ENCODE measurements around the gene ERICH2. TPM values are rescaled to one million over a fixed set of nuclear protein-coding genes. Genes with fewer than 3 reads are reported as not detected.

Gene ERICH2
- polyA plus RNA-seq, 3 donors = not detected

- H3K27ac ChIP-seq (ENCODE audit: low read depth in 1 of 2, low read length in 2 of 2) = no peak overlapping the region
- TF ChIP-seq CTCF (IDR thresholded peaks at IDR 0.05) = no peak
- Mint-ChIP-seq H3K4me1 (no peaks in the 10 kb centered on the region), H3K9me3 (no peaks in the 10 kb centered on the region), H3K4me3 (no peak overlapping the region), H3K27ac (no peak overlapping the region), H3K36me3 (no peaks in the 10 kb centered on the region), H3K27me3 (ENCODE audit: low read depth in 3 of 3) (peaks cover 23 to 54% (median 25%) of the 10 kb centered on the region in 3 donors)
- intact Hi-C loops (cut with micrococcal nuclease) = no loop called here
- no peaks in the 10 kb centered on the region for H4K20me1 ChIP-seq (ENCODE audit: insufficient read depth, low read length)
- H3K9me3 ChIP-seq (replicated peaks in 1 of 2; ENCODE audit: control insufficient read depth in 1 of 2, insufficient read depth in 1 of 2, low read length in 2 of 2) = no peaks in the 10 kb centered on the region
- H3K4me1 ChIP-seq (ENCODE audit: control insufficient read depth in 1 of 2, insufficient read depth in 2 of 2, low read length in 2 of 2) = no peaks in the 10 kb centered on the region
- DNase-seq = no peak
- no peaks in the 10 kb centered on the region for H3K79me2 ChIP-seq (ENCODE audit: insufficient read depth, low read length)
- no peaks in the 10 kb centered on the region for H3K36me3 ChIP-seq (replicated peaks in 1 of 2; ENCODE audit: control insufficient read depth in 1 of 2, insufficient read depth in 2 of 2, low read length in 2 of 2)
- no peak overlapping the region for H3K9ac ChIP-seq (ENCODE audit: insufficient read depth, low read length, poor library complexity, severe bottlenecking)
- no peak overlapping the region for H2AFZ ChIP-seq (ENCODE audit: insufficient read depth, low read depth, low read length, poor library complexity, severe bottlenecking)
- H3K4me2 ChIP-seq (replicated peaks; ENCODE audit: extremely low read depth, low read length, poor library complexity, severe bottlenecking) = no peak overlapping the region
- H3K4me3 ChIP-seq (replicated peaks in 1 of 3; ENCODE audit: low read depth in 2 of 3, low read length in 3 of 3) = no peak overlapping the region
- H3K27me3 ChIP-seq (ENCODE audit: control insufficient read depth in 2 of 2, insufficient read depth in 2 of 2, low read length in 2 of 2) = peaks cover 25 to 44% of the 10 kb centered on the region in 2 donors
- no CpG with 5 or more reads among the region's 1 CpG for WGBS (ENCODE audit: insufficient coverage)
These were observed 9.1 kb downstream of the ERICH2 start for GRCh38 chr2:170779304-170779703.

- intact Hi-C loops (cut with micrococcal nuclease) = no loop called here
These were observed 12.5 kb downstream of the ERICH2 start for GRCh38 chr2:170782673-170783072.

More at GRCh38 chr2:170782673-170783072, 12.5 kb downstream of the ERICH2 start:
- Mint-ChIP-seq H3K4me1 (no peaks in the 10 kb centered on the region), H3K9me3 (no peaks in the 10 kb centered on the region), H3K27ac (no peak overlapping the region), H3K4me3 (no peak overlapping the region), H3K27me3 (ENCODE audit: low read depth in 3 of 3) (peaks cover 17 to 52% (median 19%) of the 10 kb centered on the region in 3 donors), H3K36me3 (no peaks in the 10 kb centered on the region)
- Histone ChIP-seq H3K4me2 (replicated peaks; ENCODE audit: extremely low read depth, low read length, poor library complexity, severe bottlenecking) (no peak overlapping the region), H3K27me3 (ENCODE audit: control insufficient read depth in 2 of 2, insufficient read depth in 2 of 2, low read length in 2 of 2) (peaks cover 25 to 40% of the 10 kb centered on the region in 2 donors), H3K4me3 (replicated peaks in 1 of 3; ENCODE audit: low read depth in 2 of 3, low read length in 3 of 3) (no peak overlapping the region), H3K36me3 (replicated peaks in 1 of 2; ENCODE audit: control insufficient read depth in 1 of 2, insufficient read depth in 2 of 2, low read length in 2 of 2) (no peaks in the 10 kb centered on the region), H3K27ac (ENCODE audit: low read depth in 1 of 2, low read length in 2 of 2) (no peak overlapping the region), H3K79me2 (ENCODE audit: insufficient read depth, low read length) (no peaks in the 10 kb centered on the region), H3K9me3 (replicated peaks in 1 of 2; ENCODE audit: control insufficient read depth in 1 of 2, insufficient read depth in 1 of 2, low read length in 2 of 2) (no peaks in the 10 kb centered on the region), H3K4me1 (ENCODE audit: control insufficient read depth in 1 of 2, insufficient read depth in 2 of 2, low read length in 2 of 2) (no peaks in the 10 kb centered on the region), H2AFZ (ENCODE audit: insufficient read depth, low read depth, low read length, poor library complexity, severe bottlenecking) (no peak overlapping the region), H4K20me1 (ENCODE audit: insufficient read depth, low read length) (no peaks in the 10 kb centered on the region), H3K9ac (ENCODE audit: insufficient read depth, low read length, poor library complexity, severe bottlenecking) (no peak overlapping the region)
- 83% methylated on average over 1 of the region's 2 CpGs for WGBS (ENCODE audit: insufficient coverage)
- no peak for TF ChIP-seq CTCF (IDR thresholded peaks at IDR 0.05)
- no peak for DNase-seq

All from CD14-positive monocyte (primary cell).